Vagina (tissue), 2 donors: ENCODE results near the gene MELK.

Experiments used
- POLR2AphosphoS5 ChIP-seq, 2 donors: sonication (generic); formaldehyde crosslinking; IDR thresholded peaks; one replicate each; pipeline ENCODE4 v1.9.0; 2017; ENCODE audit warnings: antibody characterized with exemption in 2 of 2, mild to moderate bottlenecking in 2 of 2, low read depth in 1 of 2; ENCODE audit not compliant: insufficient read depth in 1 of 2
- TF ChIP-seq, protein P1 (sequence below), 3 experiments: fragments of 450-650 bp in 2 of 3; fragments of 200-600 bp in 1 of 3; sonication (generic) in 1 of 3; IDR thresholded peaks; one replicate each; pipeline ENCODE4 v1.5.1; 2017 to 2019; ENCODE audit warnings: antibody characterized with exemption in 3 of 3, mild to moderate bottlenecking in 2 of 3, moderate library complexity in 2 of 3

DNA sequence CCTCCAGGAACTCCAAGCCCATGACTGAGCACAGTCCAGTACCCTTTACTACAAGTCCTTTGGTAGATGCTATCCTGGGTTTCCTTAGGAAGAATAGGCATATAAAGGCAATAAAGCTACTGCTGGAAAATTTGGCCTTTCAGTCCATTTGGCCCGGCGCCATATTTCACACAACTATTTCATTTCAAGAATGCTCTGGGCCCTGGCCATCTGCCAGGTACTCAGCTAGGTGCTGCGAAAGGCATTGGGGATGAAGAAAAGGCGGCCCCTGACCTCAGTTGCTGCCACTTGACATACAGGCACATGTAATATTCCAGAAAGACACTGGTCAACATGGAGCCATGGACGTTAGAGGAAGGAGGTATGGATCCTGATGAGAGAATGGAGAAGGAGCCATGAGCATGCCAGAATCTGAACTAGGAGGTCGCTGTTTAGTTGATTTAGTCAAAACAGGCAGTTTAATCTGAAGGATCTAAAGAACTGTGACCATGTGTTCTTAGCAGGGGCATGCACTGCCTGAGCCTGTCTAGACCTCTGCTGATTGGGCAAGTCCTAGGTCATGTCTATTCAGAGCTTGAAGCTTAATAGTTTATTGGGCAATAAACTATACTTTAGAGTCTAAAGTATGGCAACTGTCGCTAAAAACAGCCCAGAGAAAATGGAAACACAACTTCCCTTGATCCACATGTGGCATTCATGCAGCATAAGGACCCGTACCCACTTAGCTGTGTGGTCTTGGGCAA is 149.3 kb downstream of the MELK start:
- no peak for TF ChIP-seq POLR2AphosphoS5 (IDR thresholded peaks at IDR 0.05; ENCODE audit: insufficient read depth in 1 of 2, low read depth in 1 of 2)
- TF ChIP-seq, protein P1, sequence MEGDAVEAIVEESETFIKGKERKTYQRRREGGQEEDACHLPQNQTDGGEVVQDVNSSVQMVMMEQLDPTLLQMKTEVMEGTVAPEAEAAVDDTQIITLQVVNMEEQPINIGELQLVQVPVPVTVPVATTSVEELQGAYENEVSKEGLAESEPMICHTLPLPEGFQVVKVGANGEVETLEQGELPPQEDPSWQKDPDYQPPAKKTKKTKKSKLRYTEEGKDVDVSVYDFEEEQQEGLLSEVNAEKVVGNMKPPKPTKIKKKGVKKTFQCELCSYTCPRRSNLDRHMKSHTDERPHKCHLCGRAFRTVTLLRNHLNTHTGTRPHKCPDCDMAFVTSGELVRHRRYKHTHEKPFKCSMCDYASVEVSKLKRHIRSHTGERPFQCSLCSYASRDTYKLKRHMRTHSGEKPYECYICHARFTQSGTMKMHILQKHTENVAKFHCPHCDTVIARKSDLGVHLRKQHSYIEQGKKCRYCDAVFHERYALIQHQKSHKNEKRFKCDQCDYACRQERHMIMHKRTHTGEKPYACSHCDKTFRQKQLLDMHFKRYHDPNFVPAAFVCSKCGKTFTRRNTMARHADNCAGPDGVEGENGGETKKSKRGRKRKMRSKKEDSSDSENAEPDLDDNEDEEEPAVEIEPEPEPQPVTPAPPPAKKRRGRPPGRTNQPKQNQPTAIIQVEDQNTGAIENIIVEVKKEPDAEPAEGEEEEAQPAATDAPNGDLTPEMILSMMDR (IDR thresholded peaks at IDR 0.05), result no peak
